Germinal center (tissue), 1 donor: ENCODE results near the gene FBXO38.

Experiments
- DNase-seq: peaks from one replicate; pipeline ENCODE4 v3.0.0; 2012; ENCODE audit warnings: mixed read lengths, low spot score

The FBXO38 gene

GRCh38 chr5:148383564-148384379 is at the start of gene FBXO38:
Gene FBXO38, plus strand, starts transcription at chr5:148383958. Its CDS starts 10,819 bp downstream, at chr5:148394777.
- DNase-seq: peak; percentile 94

GRCh38 chr5:148335259-148335658 is 48.5 kb upstream of the FBXO38 start, which contains the start of gene SPINK9:
Gene SPINK9, plus strand, starts transcription at chr5:148335559. Its CDS starts 55 bp downstream, at chr5:148335614.
- DNase-seq: no peak

- DNase-seq: no peak
Measured at GRCh38 chr5:148336704-148337435, 46.9 kb upstream of the FBXO38 start.

- DNase-seq: no peak
Measured at GRCh38 chr5:148342371-148343045, 41.2 kb upstream of the FBXO38 start.

- no peak for DNase-seq
Measured at GRCh38 chr5:148343046-148343407, 40.7 kb upstream of the FBXO38 start.

GRCh38 chr5:148343603-148344487 is 39.9 kb upstream of the FBXO38 start:
- DNase-seq: no peak

GRCh38 chr5:148347706-148348105 is 36.1 kb upstream of the FBXO38 start:
- no peak for DNase-seq

GRCh38 chr5:148352696-148353095 is 31.1 kb upstream of the FBXO38 start:
- no peak for DNase-seq

- DNase-seq: no peak
Measured at GRCh38 chr5:148353634-148354033, 30.1 kb upstream of the FBXO38 start.

GRCh38 chr5:148364343-148364742 is 19.4 kb upstream of the FBXO38 start:
- no peak for DNase-seq

- DNase-seq: no peak
Measured at GRCh38 chr5:148368299-148368698, 15.5 kb upstream of the FBXO38 start.

- DNase-seq: no peak
Measured at GRCh38 chr5:148372166-148372725, 11.5 kb upstream of the FBXO38 start.

- no peak for DNase-seq
Measured at GRCh38 chr5:148372893-148373292, 10.9 kb upstream of the FBXO38 start.

- DNase-seq: peak; percentile 8
Measured at GRCh38 chr5:148374690-148375360, 8.9 kb upstream of the FBXO38 start.

- DNase-seq: no peak
Measured at GRCh38 chr5:148376198-148376597, 7.6 kb upstream of the FBXO38 start.

- DNase-seq: no peak
Measured at GRCh38 chr5:148378670-148379069, 5.1 kb upstream of the FBXO38 start.

GRCh38 chr5:148379340-148379739 is 4.4 kb upstream of the FBXO38 start:
- no peak for DNase-seq

GRCh38 chr5:148381906-148382305 is 1.9 kb upstream of the FBXO38 start:
- no peak for DNase-seq

GRCh38 chr5:148382961-148383360 is 797 bp upstream of the FBXO38 start:
- DNase-seq: no peak

GRCh38 chr5:148384380-148384737 is 601 bp downstream of the FBXO38 start:
- peak; percentile 29 for DNase-seq

GRCh38 chr5:148385094-148385493 is 1.3 kb downstream of the FBXO38 start:
- no peak for DNase-seq
